ENCODE data around the gene PCSK2. TPM values are rescaled to one million over a fixed set of nuclear protein-coding genes. Genes with fewer than 3 reads are reported as not detected.

PCSK2 gene
- total RNA-seq, 1 experiment from 2014 or later = not detected

DNA sequence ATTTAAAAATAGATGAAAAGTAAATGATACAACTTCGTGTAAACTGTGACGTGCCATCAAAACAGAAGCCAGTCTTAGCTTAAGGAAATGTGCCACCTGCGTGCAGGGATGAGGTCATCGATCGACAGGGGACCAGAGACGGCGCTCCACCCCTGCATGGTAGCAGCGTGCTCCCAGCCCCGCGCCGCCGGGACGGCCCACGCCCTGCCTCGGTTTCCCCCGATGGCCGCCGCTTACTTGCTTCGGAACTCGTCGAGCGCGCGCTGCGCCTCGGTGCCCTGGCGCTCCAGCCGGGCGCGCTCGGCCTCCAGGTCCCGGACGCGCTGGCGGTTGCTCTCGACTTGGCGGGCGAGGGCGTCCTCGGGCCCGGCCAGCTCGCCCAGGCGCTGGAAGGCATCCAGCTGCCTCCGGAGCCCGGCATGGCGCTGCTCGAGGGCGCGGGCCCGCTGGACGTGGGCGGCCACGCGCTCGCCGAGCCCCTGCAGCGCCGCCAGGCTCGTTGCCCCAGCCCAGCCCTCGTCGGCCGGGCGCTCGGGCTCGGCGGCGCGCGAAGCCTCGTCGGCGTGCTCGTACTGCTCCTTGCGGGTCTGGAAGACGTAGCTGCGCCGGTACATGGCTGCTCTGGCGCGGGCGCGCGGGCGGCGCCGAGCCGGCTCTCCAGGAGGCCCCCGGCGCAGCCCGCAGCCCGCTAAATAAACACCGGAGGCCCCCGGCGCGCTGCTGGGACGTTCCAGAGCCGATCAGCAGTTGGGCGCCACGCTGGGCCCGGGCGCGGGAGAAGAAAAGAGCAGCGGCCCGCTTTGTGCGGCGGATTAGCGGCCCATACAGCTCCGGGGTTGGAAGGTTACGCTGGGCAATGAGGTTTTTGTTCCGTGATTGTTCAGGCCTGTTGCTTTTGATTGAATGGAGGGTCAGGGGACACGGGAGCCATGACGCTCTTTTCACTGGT lies 304.1 kb downstream of the PCSK2 start, which contains the start of gene BFSP1:
BFSP1 (minus strand) TSS at position 664 of the 949 bp plus-strand sequence; CDS start at position 614, 50 bp downstream.
- Histone ChIP-seq H2AFZ (ENCODE audit: low read length) (peak within 1 kb of the TSS; percentile 71; the same call in 1 of the 2 replicates), H3K4me1 (ENCODE audit: low read length) (peaks cover 13% of the 10 kb centered on the region), H3K27ac (ENCODE audit: low read length) (no peak within 1 kb of the TSS), H3K9me2 (replicated peaks; ENCODE audit: insufficient read depth, low read length) (no peaks in the 10 kb centered on the region), H3K4me2 (ENCODE audit: low read depth, low read length, poor library complexity, severe bottlenecking) (peak within 1 kb of the TSS; percentile 65), H3K36me3 (ENCODE audit: insufficient read depth, low read length) (no peaks in the 10 kb centered on the region), H3K9ac (ENCODE audit: low read length) (peak within 1 kb of the TSS; percentile 55), H3K27me3 (ENCODE audit: low read length) (no peaks in the 10 kb centered on the region), H3K9me3 (ENCODE audit: low read length) (no peaks in the 10 kb centered on the region), H3K4me3 (ENCODE audit: low read length) (peak within 1 kb of the TSS; percentile 57), H4K20me1 (ENCODE audit: insufficient read depth, low read depth, low read length) (no peaks in the 10 kb centered on the region), H3K79me2 (ENCODE audit: low read length) (no peaks in the 10 kb centered on the region)
- peak; percentile 54 for DNase-seq

- Histone ChIP-seq H4K20me1 (ENCODE audit: insufficient read depth, low read depth, low read length) (no peaks in the 10 kb centered on the region), H3K9me3 (ENCODE audit: low read length) (no peaks in the 10 kb centered on the region), H3K36me3 (ENCODE audit: insufficient read depth, low read length) (no peaks in the 10 kb centered on the region), H3K4me1 (ENCODE audit: low read length) (peaks cover 13% of the 10 kb centered on the region), H3K9ac (ENCODE audit: low read length) (peak overlapping the region; percentile 55), H3K27ac (ENCODE audit: low read length) (no peak overlapping the region), H3K9me2 (replicated peaks; ENCODE audit: insufficient read depth, low read length) (no peaks in the 10 kb centered on the region), H3K79me2 (ENCODE audit: low read length) (no peaks in the 10 kb centered on the region), H2AFZ (ENCODE audit: low read length) (0 out of 2 replicates have a peak overlapping the region, but pooled peaks have one; percentile 71), H3K4me3 (ENCODE audit: low read length) (peak overlapping the region; percentile 57; the same call in 1 of the 2 replicates), H3K4me2 (ENCODE audit: low read depth, low read length, poor library complexity, severe bottlenecking) (peak overlapping the region; percentile 65), H3K27me3 (ENCODE audit: low read length) (no peaks in the 10 kb centered on the region)
- no peak for DNase-seq
Measured at GRCh38 chr20:17531665-17532025, 304.8 kb downstream of the PCSK2 start.

DNA sequence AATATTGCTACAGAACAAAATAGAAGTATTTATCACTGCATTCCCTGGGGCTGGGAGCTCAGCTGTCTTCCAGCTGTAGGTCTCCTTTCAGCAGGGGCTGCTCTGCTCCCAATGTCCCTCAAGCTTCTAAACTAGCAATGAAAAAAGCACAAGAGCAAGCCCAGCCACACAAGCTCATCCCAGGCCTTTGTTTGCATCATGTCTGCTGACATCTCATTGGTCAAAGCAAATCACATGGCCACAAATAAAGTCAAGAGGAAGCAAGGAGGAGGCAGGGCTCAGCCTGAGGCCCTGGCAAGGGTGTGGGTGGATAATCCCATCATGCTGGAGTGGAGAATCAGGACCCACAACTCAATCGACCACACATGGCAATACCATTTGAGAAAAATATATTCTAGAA lies 306.6 kb downstream of the PCSK2 start:
- Histone ChIP-seq H3K4me2 (ENCODE audit: low read depth, low read length, poor library complexity, severe bottlenecking) (no peak overlapping the region), H2AFZ (ENCODE audit: low read length) (peak overlapping the region; percentile 39), H3K4me3 (ENCODE audit: low read length) (no peak overlapping the region), H3K27me3 (ENCODE audit: low read length) (no peaks in the 10 kb centered on the region), H3K4me1 (ENCODE audit: low read length) (peaks cover 16% of the 10 kb centered on the region), H3K9ac (ENCODE audit: low read length) (no peak overlapping the region), H3K9me3 (ENCODE audit: low read length) (no peaks in the 10 kb centered on the region), H3K9me2 (replicated peaks; ENCODE audit: insufficient read depth, low read length) (no peaks in the 10 kb centered on the region), H3K36me3 (ENCODE audit: insufficient read depth, low read length) (no peaks in the 10 kb centered on the region), H3K27ac (ENCODE audit: low read length) (no peak overlapping the region), H3K79me2 (ENCODE audit: low read length) (no peaks in the 10 kb centered on the region), H4K20me1 (ENCODE audit: insufficient read depth, low read depth, low read length) (no peaks in the 10 kb centered on the region)
- DNase-seq = peak; percentile 67

- peak overlapping the region; percentile 39; the same call in 1 of the 2 replicates for H2AFZ ChIP-seq (ENCODE audit: low read length)
- H3K4me3 ChIP-seq (ENCODE audit: low read length) = no peak overlapping the region
- no peaks in the 10 kb centered on the region for H3K9me2 ChIP-seq (replicated peaks; ENCODE audit: insufficient read depth, low read length)
- H3K36me3 ChIP-seq (ENCODE audit: insufficient read depth, low read length) = no peaks in the 10 kb centered on the region
- no peak for DNase-seq
- no peaks in the 10 kb centered on the region for H3K9me3 ChIP-seq (ENCODE audit: low read length)
- no peaks in the 10 kb centered on the region for H4K20me1 ChIP-seq (ENCODE audit: insufficient read depth, low read depth, low read length)
- H3K79me2 ChIP-seq (ENCODE audit: low read length) = no peaks in the 10 kb centered on the region
- H3K4me1 ChIP-seq (ENCODE audit: low read length) = peaks cover 16% of the 10 kb centered on the region
- H3K4me2 ChIP-seq (ENCODE audit: low read depth, low read length, poor library complexity, severe bottlenecking) = no peak overlapping the region
- no peak overlapping the region for H3K27ac ChIP-seq (ENCODE audit: low read length)
- H3K27me3 ChIP-seq (ENCODE audit: low read length) = no peaks in the 10 kb centered on the region
- no peak overlapping the region for H3K9ac ChIP-seq (ENCODE audit: low read length)
Measured at GRCh38 chr20:17534077-17534476, 307.2 kb downstream of the PCSK2 start.

Small RNAs within 50 kb of the gene (small RNA-seq; reads per million reads assigned to genes)
- gene AL359511.1 = not detected
- 0.59 reads per million, percentile 14 among the genes with 10 or more reads in this experiment for gene RNU1-131P
- gene RNU6-27P = not detected

Measured in Karpas-422 (cell line).